GM19455 (cell line): ENCODE results near the gene FOCAD.

Source experiments
- ATAC-seq: cut with Tn5 transposase; IDR thresholded peaks from one replicate; pipeline ENCODE4 v1.9.1; 2021; ENCODE audit not compliant: unreplicated experiment

FOCAD gene

DNA sequence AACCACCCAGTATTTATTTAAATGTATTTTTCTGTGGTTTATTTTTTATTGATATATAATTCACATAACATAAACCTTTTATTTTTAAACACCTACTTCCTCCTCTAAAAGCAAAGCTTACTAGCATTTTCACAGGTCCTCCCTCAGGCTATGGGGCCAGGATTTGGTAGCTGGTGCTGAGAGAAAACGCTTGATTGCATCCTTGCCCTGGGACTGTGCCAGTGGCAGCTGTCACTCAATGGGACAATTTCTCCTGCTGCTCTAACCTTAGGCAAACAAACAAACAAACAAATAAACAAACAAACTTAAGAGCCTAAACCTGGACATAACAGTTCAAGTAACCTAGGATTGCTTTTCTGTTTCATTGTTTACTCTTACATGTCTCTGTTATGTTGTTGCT, 102.7 kb downstream of the FOCAD start:
- no peak for ATAC-seq

DNA sequence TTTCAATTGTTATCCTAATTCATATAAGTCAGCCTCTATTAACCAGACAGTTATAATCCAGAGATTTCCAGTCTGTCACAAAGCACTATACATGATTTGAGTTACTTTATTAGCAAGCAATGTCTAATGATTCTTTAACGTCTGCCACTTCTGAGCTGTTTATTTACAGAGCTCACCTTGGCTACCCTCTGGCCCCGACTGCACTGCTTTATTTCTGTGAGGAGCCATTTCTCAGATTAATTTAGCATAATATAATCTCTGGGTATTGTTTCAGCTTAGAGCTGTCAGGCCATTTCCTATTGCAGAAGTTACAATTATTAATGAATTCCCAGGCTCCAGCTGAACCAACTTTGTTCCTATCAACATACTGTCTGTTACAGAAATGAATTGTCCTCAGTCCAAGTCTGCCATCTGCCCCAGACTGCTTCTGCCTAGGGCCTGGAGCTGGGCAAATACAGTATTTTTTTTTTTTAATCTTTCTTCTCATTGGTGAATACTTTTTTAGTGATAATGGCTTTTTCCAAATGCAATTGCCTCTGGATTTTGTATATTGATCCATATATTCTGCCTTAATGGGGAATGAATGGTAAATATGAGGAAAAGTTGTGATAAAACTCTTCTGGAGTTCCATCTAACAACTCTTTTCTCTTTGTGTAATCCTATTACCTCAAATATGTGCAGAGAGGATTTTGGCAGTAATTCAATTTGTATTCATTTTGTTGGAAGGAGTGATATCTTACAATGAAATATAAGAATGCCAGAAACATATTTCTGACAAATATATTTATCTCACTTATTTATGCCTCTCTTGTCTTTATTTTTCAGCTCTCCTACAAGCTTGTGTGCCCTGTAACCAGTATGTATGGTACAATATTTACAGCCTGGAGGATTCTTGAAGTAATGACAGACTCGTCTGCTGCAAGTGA, 104.7 kb downstream of the FOCAD start:
- no peak for ATAC-seq

DNA sequence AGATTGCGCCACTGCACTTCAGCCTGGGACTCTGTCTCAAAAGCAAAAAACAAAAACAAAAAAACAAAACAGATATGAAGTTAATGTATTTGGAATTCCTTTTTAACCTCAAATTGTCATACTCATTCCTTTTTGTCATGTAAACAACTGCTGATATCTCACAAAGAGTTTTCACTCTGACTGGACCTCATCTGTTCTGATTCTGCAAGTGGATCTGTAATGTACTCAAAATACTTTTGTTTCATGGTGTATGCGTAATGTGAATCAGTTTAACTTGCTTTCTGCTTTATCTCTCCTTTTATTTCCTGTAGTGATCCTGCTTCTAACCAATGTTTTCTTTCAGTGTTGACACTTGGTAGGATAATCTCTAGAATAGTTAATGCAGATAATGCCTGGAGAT, 106.7 kb downstream of the FOCAD start:
- ATAC-seq: no peak

DNA sequence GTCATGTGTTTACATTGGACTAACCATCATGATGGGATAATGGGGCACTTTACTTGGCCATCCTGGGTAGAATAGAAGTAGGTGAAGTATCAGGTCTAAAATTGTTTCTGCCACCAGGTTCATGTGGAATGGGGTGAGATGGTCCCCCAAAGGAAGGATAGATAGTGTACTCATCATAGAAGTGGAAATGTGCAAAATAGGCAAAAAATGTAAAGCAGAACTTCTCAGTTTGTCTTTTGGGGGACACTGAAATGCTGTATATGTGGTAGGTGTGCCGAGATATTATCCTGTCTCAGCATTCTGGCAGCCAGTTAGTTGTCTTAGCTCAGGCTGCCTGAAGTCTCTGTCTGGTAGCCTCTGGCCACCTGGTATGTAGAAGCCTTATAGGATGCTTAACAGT, 107.6 kb downstream of the FOCAD start:
- ATAC-seq: no peak

- no peak for ATAC-seq
Measured at GRCh38 chr9:20804489-20805250, 120.6 kb downstream of the FOCAD start.

GRCh38 chr9:20805766-20806165, 121.7 kb downstream of the FOCAD start:
- ATAC-seq: no peak

GRCh38 chr9:20808002-20808401, 123.9 kb downstream of the FOCAD start:
- ATAC-seq: no peak

DNA sequence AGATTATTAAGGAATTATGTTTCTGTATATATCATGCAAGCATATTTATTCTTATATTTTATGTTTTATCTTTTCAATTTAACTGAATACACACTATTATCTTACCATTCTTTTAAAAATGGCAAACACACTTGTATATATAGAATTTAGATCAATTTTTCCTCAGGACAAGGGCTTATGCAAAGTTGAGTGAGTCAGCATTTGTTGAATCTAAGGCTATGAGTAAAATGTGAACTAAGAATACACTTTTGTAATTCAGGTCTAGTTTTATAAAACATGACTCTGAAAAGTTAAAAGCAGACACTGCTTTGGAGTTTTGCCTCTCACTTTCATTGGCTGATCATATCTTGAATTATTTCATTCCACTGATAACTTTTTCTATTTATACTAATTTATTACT, 127.8 kb downstream of the FOCAD start:
- ATAC-seq: no peak

GRCh38 chr9:20815923-20816703, 132.1 kb downstream of the FOCAD start:
- no peak for ATAC-seq

- ATAC-seq: no peak
Measured at GRCh38 chr9:20823051-20823450, 139.0 kb downstream of the FOCAD start.

DNA sequence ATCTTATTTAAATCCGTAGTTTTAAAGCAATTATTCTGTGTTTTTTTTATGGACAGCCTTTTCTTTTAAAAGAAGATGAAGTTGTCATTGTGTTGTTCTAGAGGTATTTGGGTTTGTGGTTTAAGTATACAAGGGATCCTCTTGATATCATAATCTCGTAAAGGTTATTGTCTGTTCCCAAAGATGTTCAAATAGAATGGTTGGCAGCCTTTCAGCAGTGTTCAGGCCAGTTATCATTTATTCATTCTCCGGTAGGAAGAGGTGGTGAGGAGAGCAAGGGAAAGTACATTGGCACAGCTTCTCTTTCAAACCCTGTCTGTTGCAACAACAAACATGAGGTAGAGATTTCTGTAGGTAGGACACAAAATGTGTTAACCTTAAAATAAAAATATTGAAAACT, 147.0 kb downstream of the FOCAD start:
- no peak for ATAC-seq

GRCh38 chr9:20832775-20833174, 148.7 kb downstream of the FOCAD start:
- no peak for ATAC-seq

- no peak for ATAC-seq
Measured at GRCh38 chr9:20835377-20836286, 151.6 kb downstream of the FOCAD start.

- no peak for ATAC-seq
Measured at GRCh38 chr9:20837166-20837565, 153.1 kb downstream of the FOCAD start.

GRCh38 chr9:20838218-20838617, 154.2 kb downstream of the FOCAD start:
- no peak for ATAC-seq

DNA sequence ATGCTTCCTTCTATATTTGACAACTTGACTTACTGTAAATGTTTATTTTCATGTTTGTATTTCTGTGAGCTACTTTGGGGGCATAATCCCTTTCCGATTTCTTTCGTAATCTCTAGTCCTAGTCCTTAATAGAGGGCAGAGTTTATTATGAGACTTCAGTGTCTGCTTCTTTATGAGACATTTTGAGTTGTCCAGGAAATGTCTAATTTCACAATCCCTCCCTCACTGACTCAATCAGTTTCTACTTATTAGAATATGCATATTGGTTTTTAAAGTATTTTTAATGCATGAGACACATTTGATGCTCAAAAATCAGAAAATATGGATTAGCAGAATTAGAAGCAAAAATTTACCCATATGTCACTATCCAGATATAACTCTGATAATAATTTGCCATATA, 160.9 kb downstream of the FOCAD start:
- ATAC-seq: no peak

DNA sequence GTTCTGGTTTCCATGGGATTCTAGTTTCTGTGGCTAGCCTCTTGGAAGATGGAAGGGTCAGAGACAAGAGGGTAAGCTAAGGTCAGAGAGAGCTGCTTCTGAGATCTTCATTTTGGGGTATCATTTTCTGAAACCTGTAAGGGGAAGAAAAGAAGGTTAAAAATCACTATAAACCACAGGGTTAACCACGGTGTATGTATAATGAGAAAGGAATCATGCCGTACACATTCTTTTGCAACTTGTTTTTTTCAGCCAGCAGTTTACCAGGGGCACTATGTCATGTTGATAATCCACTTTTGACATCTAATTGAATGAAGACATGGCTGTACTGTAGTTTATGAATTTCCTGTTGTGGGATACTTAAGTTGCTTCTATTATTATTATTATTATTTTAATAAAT, 164.4 kb downstream of the FOCAD start:
- ATAC-seq: no peak

- ATAC-seq: no peak
Measured at GRCh38 chr9:20853866-20854265, 169.8 kb downstream of the FOCAD start.

- ATAC-seq: no peak
Measured at GRCh38 chr9:20854444-20854843, 170.4 kb downstream of the FOCAD start.

- no peak for ATAC-seq
Measured at GRCh38 chr9:20863945-20864344, 179.9 kb downstream of the FOCAD start.
